Kidney (tissue), 14 donors: ENCODE results near the gene UNKL. TPM values are rescaled to one million over a fixed set of nuclear protein-coding genes. Genes with fewer than 3 reads are reported as not detected.

Experiments used
- DNase-seq, 5 donors: peaks; one replicate each; pipeline ENCODE4 v3.0.0-alpha.2; 2013 to 2020
- FAIRE-seq: peaks from 2 replicates; lab custom pipeline; 2012; peaks lifted over from hg19 to GRCh38; lab: Jason Lieb, UNC
- H3K27ac ChIP-seq, 2 donors: one replicate each; pipeline ENCODE4 v1.7.0; 2013; ENCODE audit warnings: low read depth in 2 of 2, low read length in 2 of 2, inconsistent platforms in 1 of 2
- H3K27me3 ChIP-seq: one replicate; pipeline ENCODE4 v1.7.1; 2013; ENCODE audit warnings: low read length, inconsistent platforms; ENCODE audit not compliant: control insufficient read depth, insufficient read depth
- H3K36me3 ChIP-seq, 3 donors: one replicate each; pipeline versions ENCODE4 v1.7.0 to v1.7.1; 2013; ENCODE audit warnings: low read length in 3 of 3, control low read depth in 1 of 3, inconsistent platforms in 1 of 3; ENCODE audit not compliant: insufficient read depth in 3 of 3, control insufficient read depth in 2 of 3
- H3K4me1 ChIP-seq, 3 donors: one replicate each; pipeline versions ENCODE4 v1.7.0 to v1.7.1; 2013; ENCODE audit warnings: low read length in 3 of 3, inconsistent platforms in 1 of 3, low read depth in 1 of 3; ENCODE audit not compliant: control insufficient read depth in 2 of 3, insufficient read depth in 2 of 3
- H3K4me3 ChIP-seq, 3 donors: one replicate each; pipeline versions ENCODE4 v1.7.0 to v1.8.1; 2013; ENCODE audit warnings: low read length in 3 of 3, control low read depth in 1 of 3, inconsistent platforms in 1 of 3
- H3K9ac ChIP-seq, 3 donors: one replicate each; pipeline versions ENCODE4 v1.7.0 to v1.7.1; 2013; ENCODE audit warnings: low read length in 3 of 3, control low read depth in 1 of 3, inconsistent platforms in 1 of 3
- H3K9me3 ChIP-seq, 3 donors: one replicate each; pipeline versions ENCODE4 v1.7.0 to v1.7.1; 2013; ENCODE audit warnings: low read length in 3 of 3, control low read depth in 1 of 3, inconsistent platforms in 1 of 3; ENCODE audit not compliant: control insufficient read depth in 2 of 3, insufficient read depth in 1 of 3
- intact Hi-C: fragments of 100-400 bp; cut with DNase I; formaldehyde crosslinking; loops from one replicate; pipeline ENCODE4 v1.11.1; 2022
- polyA plus RNA-seq: library from polyadenylated mRNA; stranded (reverse); fragments of 350-450 nt; fragmentation: Illumina TruSeq; extraction: RNeasy Lipid Tissue Mini Kit (QIAGEN cat#74804); gene quantifications from one replicate; pipeline ENCODE4 v1.2.3, GENCODE V29; 2014; ENCODE audit warnings: low read depth, low replicate concordance; ENCODE audit not compliant: insufficient read depth
- total RNA-seq: library from RNA; stranded (reverse); fragmentation: NEBNext Ultra II Directional; extraction: Animal tissue kit (Norgen Biotek cat#: 25700); gene quantifications from one replicate; pipeline ENCODE4 v1.2.1, GENCODE V29; 2021
- TF ChIP-seq, protein P1 (sequence below): IDR thresholded peaks from 3 replicates; pipeline ENCODE4 v1.5.1; 2012; ENCODE audit warnings: mild to moderate bottlenecking, moderate library complexity, borderline replicate concordance; ENCODE audit not compliant: insufficient read depth; ENCODE audit errors: extremely low read depth
- donor health status: control.
- donor health status: control.
- donor health status: control.
- donor health status: control.
- donor health status: control.
- donor health status: DM: yes; HTN: yes; CAD: no.
- donor health status: Normal renal cell carcinoma (clear cell type).

The UNKL gene
- total and polyA plus RNA-seq, 2 donors from 2014 or later, result 5.5 to 26.0 TPM

DNA sequence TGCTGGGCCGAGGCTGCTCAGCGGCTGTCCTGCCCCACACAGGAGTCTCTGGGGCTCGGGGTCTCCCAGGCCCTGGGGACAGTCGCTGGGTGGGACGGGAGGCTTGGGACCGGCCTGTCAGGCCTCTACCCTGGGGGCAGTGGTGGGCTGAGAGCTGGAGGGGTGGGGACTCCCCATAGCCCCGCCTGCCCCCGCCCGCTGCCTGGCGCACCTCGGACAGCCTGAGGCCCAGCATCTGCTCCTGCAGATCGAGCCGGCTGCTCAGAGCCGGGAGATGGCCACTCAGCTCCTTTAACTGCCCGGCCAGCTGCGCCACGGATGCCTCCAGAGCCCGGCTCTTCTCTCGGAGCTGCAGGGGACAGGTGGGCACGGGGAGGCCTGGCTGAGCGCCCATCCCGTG, 23.1 kb upstream of the UNKL start:
- FAIRE-seq, result no peak
- TF ChIP-seq, protein P1, sequence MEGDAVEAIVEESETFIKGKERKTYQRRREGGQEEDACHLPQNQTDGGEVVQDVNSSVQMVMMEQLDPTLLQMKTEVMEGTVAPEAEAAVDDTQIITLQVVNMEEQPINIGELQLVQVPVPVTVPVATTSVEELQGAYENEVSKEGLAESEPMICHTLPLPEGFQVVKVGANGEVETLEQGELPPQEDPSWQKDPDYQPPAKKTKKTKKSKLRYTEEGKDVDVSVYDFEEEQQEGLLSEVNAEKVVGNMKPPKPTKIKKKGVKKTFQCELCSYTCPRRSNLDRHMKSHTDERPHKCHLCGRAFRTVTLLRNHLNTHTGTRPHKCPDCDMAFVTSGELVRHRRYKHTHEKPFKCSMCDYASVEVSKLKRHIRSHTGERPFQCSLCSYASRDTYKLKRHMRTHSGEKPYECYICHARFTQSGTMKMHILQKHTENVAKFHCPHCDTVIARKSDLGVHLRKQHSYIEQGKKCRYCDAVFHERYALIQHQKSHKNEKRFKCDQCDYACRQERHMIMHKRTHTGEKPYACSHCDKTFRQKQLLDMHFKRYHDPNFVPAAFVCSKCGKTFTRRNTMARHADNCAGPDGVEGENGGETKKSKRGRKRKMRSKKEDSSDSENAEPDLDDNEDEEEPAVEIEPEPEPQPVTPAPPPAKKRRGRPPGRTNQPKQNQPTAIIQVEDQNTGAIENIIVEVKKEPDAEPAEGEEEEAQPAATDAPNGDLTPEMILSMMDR, result no peak
- no peak overlapping the region for H3K4me3 ChIP-seq
- no peaks in the 10 kb centered on the region for H3K36me3 ChIP-seq
- no peaks in the 10 kb centered on the region for H3K27me3 ChIP-seq
- no peak for DNase-seq
- H3K9ac ChIP-seq, result no peak overlapping the region
- H3K9me3 ChIP-seq, result no peaks in the 10 kb centered on the region
- H3K27ac ChIP-seq, result no peak overlapping the region
- intact Hi-C loops, result no loop called here
- no peaks in the 10 kb centered on the region for H3K4me1 ChIP-seq

DNA sequence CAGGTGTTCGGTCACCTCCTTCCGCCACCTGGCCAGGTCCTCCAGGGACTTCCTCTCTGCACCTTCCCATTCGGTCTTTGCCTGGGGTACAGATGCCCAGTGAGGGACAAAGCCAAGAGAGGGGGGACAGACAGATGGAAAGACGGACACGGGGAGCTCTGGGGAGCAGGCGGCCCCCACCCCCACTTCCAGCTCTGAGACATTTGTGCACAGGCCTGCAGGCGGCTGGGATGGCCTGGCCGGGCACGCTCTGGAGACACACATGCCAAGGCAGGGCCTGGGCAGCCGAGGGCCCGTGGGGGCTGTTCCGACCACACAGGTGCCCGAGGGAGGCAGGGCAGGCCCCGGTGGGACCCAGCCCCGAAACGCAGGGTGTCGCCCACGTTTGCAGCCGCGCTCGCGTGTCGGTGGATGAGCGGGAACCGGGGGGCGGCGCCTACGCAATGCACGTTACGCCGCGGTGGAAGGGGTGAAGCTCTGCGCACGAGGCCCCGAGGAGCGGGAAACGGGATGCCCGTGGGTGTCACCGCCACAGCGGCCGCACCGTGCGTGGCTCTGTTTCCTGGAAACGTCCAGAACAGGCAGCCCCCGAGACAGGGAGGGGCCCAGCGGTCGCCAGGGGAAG, 22.3 kb upstream of the UNKL start:
- no peak for DNase-seq
- Histone ChIP-seq H3K27ac (no peak overlapping the region), H3K9ac (no peak overlapping the region), H3K4me3 (no peak overlapping the region), H3K36me3 (no peaks in the 10 kb centered on the region), H3K9me3 (no peaks in the 10 kb centered on the region), H3K27me3 (no peaks in the 10 kb centered on the region), H3K4me1 (no peaks in the 10 kb centered on the region)
- no peak for FAIRE-seq
- intact Hi-C loops, result no loop called here
- TF ChIP-seq, protein P1, result no peak

DNA sequence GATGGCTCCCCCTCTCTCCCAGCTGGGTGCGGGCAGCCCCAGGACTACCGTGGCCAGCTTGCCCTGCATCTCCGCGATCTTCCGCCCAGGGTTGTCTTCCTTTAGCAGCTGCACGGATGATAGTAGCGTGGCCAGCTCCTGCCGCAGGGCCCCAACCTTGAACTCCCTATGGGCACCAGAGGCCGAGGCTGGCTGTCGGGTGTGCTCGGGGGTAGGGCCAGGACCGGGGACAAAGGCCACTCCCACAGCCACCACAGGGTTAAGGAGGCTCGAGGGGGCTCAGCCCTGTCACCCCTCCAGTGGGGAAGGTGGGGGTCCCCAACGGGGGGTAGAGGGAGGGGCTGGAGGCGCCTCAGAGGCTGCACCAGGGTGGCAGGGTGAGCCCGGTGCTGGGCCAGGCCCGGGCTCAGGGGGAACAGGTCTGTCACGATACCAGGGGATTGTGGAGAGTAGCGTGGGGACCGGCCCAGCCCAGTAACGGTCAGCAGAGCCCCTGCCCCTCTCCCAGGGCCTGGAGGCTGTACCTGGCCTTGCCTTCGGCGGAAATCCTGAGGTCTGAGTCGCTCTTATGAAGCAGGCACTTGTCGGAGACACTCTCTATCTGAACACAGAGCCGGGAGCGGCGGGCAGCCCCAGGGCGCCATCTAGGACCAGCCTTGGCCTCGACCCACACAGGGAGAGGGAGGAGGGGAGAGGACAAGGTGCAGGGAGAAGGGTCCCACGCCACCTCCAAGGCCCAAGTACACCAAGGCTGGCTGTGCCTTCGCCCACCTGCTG, 21.6 kb upstream of the UNKL start:
- Histone ChIP-seq H3K4me3 (no peak overlapping the region), H3K27me3 (no peaks in the 10 kb centered on the region), H3K27ac (no peak overlapping the region), H3K9me3 (no peaks in the 10 kb centered on the region), H3K9ac (no peak overlapping the region), H3K36me3 (no peaks in the 10 kb centered on the region), H3K4me1 (no peaks in the 10 kb centered on the region)
- TF ChIP-seq, protein P1, result no peak
- FAIRE-seq (no peak), DNase-seq (no peak)
- intact Hi-C loops, result no loop called here
